HS-27A (cell line): ENCODE results near the gene ZNF565.
A peak's percentile ranks its signal among the peaks of the same experiment; 100 is the strongest.
"Not testable (repeated sequence)": the region's sequence is repeated elsewhere in the genome, so short reads cannot be mapped to it uniquely, and the experiment has no call there.

ENCODE experiments used
- DNase-seq: peaks from one replicate; pipeline ENCODE4 v3.0.0-alpha.2; 2012; ENCODE audit warnings: low read depth, missing footprints

Gene ZNF565

GRCh38 chr19:36149673-36150406, 64.6 kb downstream of the ZNF565 start:
- no peak for DNase-seq

GRCh38 chr19:36144624-36145023, 69.8 kb downstream of the ZNF565 start:
- DNase-seq: no peak

GRCh38 chr19:36142496-36142895, 72.0 kb downstream of the ZNF565 start:
- no peak for DNase-seq

- DNase-seq: no peak
These were observed 72.4 kb downstream of the ZNF565 start for GRCh38 chr19:36142046-36142445.

- DNase-seq: peak; percentile 87
These were observed 73.2 kb downstream of the ZNF565 start for GRCh38 chr19:36141039-36141927.

- peak; percentile 71 for DNase-seq
These were observed 74.0 kb downstream of the ZNF565 start for GRCh38 chr19:36140304-36141038.

GRCh38 chr19:36139473-36140303, 74.8 kb downstream of the ZNF565 start, which contains the start of gene CAPNS1:
Gene CAPNS1, plus strand, starts transcription at chr19:36140066. Its CDS starts 946 bp downstream, at chr19:36141012.
- peak; percentile 99 for DNase-seq

GRCh38 chr19:36139120-36139472, 75.4 kb downstream of the ZNF565 start:
- DNase-seq: no peak

GRCh38 chr19:36136964-36137686, 77.3 kb downstream of the ZNF565 start:
- DNase-seq: peak; percentile 96

- not testable (repeated sequence) for DNase-seq
These were observed 79.6 kb downstream of the ZNF565 start for GRCh38 chr19:36134867-36135266.
